ENCODE data around the gene EPS15.
"Not testable (repeated sequence)": the region's sequence is repeated elsewhere in the genome, so short reads cannot be mapped to it uniquely, and the experiment has no call there.

EPS15 gene

GRCh38 chr1:51325391-51325790 lies 193.7 kb downstream of the EPS15 start:
- DNase-seq (ENCODE audit: low read depth) = no peak
- H3K4me3 ChIP-seq (ENCODE audit: low read depth, low read length) = no peak overlapping the region
- no peak for TF ChIP-seq CTCF (IDR thresholded peaks at IDR 0.05; ENCODE audit: control insufficient read depth, extremely low read depth, insufficient read depth)

GRCh38 chr1:51325011-51325385 lies 194.1 kb downstream of the EPS15 start:
- not testable (repeated sequence) for DNase-seq (ENCODE audit: low read depth); H3K4me3 ChIP-seq (ENCODE audit: low read depth, low read length)

GRCh38 chr1:51324251-51325010 lies 194.6 kb downstream of the EPS15 start:
- H3K4me3 ChIP-seq (ENCODE audit: low read depth, low read length) = no peak overlapping the region
- no peak for TF ChIP-seq CTCF (IDR thresholded peaks at IDR 0.05; ENCODE audit: control insufficient read depth, extremely low read depth, insufficient read depth)
- DNase-seq (ENCODE audit: low read depth) = no peak

GRCh38 chr1:51323778-51324177 lies 195.3 kb downstream of the EPS15 start:
- no peak for DNase-seq (ENCODE audit: low read depth)
- no peak for TF ChIP-seq CTCF (IDR thresholded peaks at IDR 0.05; ENCODE audit: control insufficient read depth, extremely low read depth, insufficient read depth)

GRCh38 chr1:51322417-51323101 lies 196.5 kb downstream of the EPS15 start:
- no peak for DNase-seq (ENCODE audit: low read depth)
- H3K4me3 ChIP-seq (ENCODE audit: low read depth, low read length) = no peak overlapping the region
- TF ChIP-seq CTCF (IDR thresholded peaks at IDR 0.05; ENCODE audit: control insufficient read depth, extremely low read depth, insufficient read depth) = no peak

More at GRCh38 chr1:51323778-51324177, 195.3 kb downstream of the EPS15 start:
- H3K4me3 ChIP-seq (ENCODE audit: low read depth, low read length) = no peak overlapping the region

- DNase-seq (ENCODE audit: low read depth) = no peak
- H3K4me3 ChIP-seq (ENCODE audit: low read depth, low read length) = no peak overlapping the region
- no peak for TF ChIP-seq CTCF (IDR thresholded peaks at IDR 0.05; ENCODE audit: control insufficient read depth, extremely low read depth, insufficient read depth)
Measured at GRCh38 chr1:51321924-51322280, 197.2 kb downstream of the EPS15 start.

GRCh38 chr1:51320967-51321923 lies 197.8 kb downstream of the EPS15 start:
- no peak overlapping the region for H3K4me3 ChIP-seq (ENCODE audit: low read depth, low read length)
- DNase-seq (ENCODE audit: low read depth) = no peak
- TF ChIP-seq CTCF (IDR thresholded peaks at IDR 0.05; ENCODE audit: control insufficient read depth, extremely low read depth, insufficient read depth) = no peak
